ENCODE measurements around the gene NPAS4. TPM values are rescaled to one million over a fixed set of nuclear protein-coding genes. Genes with fewer than 3 reads are reported as not detected.
"Not testable (repeated sequence)": the region's sequence is repeated elsewhere in the genome, so short reads cannot be mapped to it uniquely, and the experiment has no call there.

Gene NPAS4
- total and polyA plus RNA-seq, 9 of the 15 experiments (the other 6 are each of a cell fraction or from before 2014, with no cell fraction given) = not detected

DNA sequence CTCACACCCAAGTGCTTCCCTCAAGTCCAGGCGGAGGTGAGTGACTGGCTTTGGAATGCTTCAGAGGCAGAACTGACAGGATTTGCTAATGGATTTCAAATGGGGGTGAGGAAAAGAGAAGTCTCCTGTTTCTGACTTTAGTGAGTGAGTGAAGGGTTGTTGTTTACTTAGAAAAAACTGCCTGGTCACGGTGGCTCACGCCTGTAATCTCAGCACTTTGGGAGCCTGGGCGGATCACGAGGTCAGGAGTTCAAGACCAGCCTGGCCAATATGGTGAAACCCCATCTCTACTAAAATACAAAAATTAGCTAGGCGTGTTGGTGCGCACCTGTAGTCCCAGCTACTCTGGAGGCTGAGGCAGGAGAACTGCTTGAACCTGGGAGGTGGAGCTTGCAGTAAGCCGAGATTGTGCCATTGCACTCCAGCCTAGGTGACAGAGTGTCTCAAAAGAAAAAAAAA is 11.1 kb downstream of the NPAS4 start (continued):
- TF ChIP-seq MNT (conservative IDR thresholded peaks at IDR 0.05) (0 out of 4 replicates have a peak, but pooled peaks of 1 of the 2 experiments have one; percentile 35), NFE2 (IDR thresholded peaks at IDR 0.05; ENCODE audit: low read depth) (peak; percentile 93), AFF1 (IDR thresholded peaks at IDR 0.05; ENCODE audit: low read depth in 1 of 2, partially characterized antibody in 2 of 2) (peak in 1 of 2 experiments; percentile 23), CTBP1 (IDR thresholded peaks at IDR 0.05; ENCODE audit: borderline replicate concordance) (peak; percentile 70), MAFK (IDR thresholded peaks at IDR 0.05; ENCODE audit: low read length) (peak; percentile 48; the same call in 1 of the 2 replicates), NFE2L1 (tag; IDR thresholded peaks at IDR 0.05; ENCODE audit: borderline replicate concordance, low read depth) (peak; percentile 50; the same call in 1 of the 2 replicates), ATF1 (tag; IDR thresholded peaks at IDR 0.05) (0 out of 2 replicates have a peak, but pooled peaks have one; percentile 18), ADNP (tag; IDR thresholded peaks at IDR 0.05) (peak; percentile 70; the same call in 1 of the 2 replicates), ZEB2 (IDR thresholded peaks at IDR 0.05) (0 out of 2 replicates have a peak, but pooled peaks have one; percentile 30), POLR3A (IDR thresholded peaks at IDR 0.05; ENCODE audit: borderline replicate concordance, extremely low read depth, insufficient read depth, insufficient read length) (peak; percentile 72), ATF7 (IDR thresholded peaks at IDR 0.05) (0 out of 2 replicates have a peak, but pooled peaks have one; percentile 17), NBN (IDR thresholded peaks at IDR 0.05; ENCODE audit: low read depth) (0 out of 2 replicates have a peak, but pooled peaks have one; percentile 36)
- TF ChIP-seq, protein P1, sequence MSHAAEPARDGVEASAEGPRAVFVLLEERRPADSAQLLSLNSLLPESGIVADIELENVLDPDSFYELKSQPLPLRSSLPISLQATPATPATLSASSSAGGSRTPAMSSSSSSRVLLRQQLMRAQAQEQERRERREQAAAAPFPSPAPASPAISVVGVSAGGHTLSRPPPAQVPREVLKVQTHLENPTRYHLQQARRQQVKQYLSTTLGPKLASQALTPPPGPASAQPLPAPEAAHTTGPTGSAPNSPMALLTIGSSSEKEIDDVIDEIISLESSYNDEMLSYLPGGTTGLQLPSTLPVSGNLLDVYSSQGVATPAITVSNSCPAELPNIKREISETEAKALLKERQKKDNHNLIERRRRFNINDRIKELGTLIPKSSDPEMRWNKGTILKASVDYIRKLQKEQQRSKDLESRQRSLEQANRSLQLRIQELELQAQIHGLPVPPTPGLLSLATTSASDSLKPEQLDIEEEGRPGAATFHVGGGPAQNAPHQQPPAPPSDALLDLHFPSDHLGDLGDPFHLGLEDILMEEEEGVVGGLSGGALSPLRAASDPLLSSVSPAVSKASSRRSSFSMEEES (CRISPR knock-in tag; IDR thresholded peaks at IDR 0.05) = peak; percentile 45; the same call in 1 of the 2 replicates
- TF ChIP-seq ATF1 (CRISPR knock-in tag; IDR thresholded peaks at IDR 0.05) = not testable (repeated sequence)
- TF ChIP-seq, protein P2, sequence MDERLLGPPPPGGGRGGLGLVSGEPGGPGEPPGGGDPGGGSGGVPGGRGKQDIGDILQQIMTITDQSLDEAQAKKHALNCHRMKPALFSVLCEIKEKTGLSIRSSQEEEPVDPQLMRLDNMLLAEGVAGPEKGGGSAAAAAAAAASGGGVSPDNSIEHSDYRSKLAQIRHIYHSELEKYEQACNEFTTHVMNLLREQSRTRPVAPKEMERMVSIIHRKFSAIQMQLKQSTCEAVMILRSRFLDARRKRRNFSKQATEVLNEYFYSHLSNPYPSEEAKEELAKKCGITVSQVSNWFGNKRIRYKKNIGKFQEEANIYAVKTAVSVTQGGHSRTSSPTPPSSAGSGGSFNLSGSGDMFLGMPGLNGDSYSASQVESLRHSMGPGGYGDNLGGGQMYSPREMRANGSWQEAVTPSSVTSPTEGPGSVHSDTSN (CRISPR knock-in tag; IDR thresholded peaks at IDR 0.05; ENCODE audit: low read depth) = not testable (repeated sequence)
- TF ChIP-seq, protein P2 (tag; conservative IDR thresholded peaks at IDR 0.05; ENCODE audit: low read depth) = 0 out of 2 replicates have a peak, but pooled peaks have one; percentile 17
